GM23338 (cell line): ENCODE data around the gene ZNF324. TPM values are rescaled to one million over a fixed set of nuclear protein-coding genes. Genes with fewer than 3 reads are reported as not detected.

Source experiments
- ATAC-seq: fragments of 200-7000 bp; cut with Tn5 transposase; 3 replicates; pipeline ENCODE4 v1.9.1; 2020
- DNase-seq: peaks from one replicate; pipeline ENCODE4 v3.0.0-alpha.2; 2015; ENCODE audit warnings: low spot score
- H2AFZ ChIP-seq: fragments of 200-600 bp; sonication (generic); 2 replicates; pipeline ENCODE4 v1.8.0; 2016; ENCODE audit warnings: antibody characterized with exemption, mild to moderate bottlenecking, moderate library complexity
- H3F3A ChIP-seq: fragments of 200-600 bp; sonication (generic); replicated peaks from 2 replicates; pipeline ENCODE4 v1.8.0; 2017; ENCODE audit warnings: antibody characterized with exemption, mixed run types, low read depth
- H3K27ac ChIP-seq: fragments of 200-600 bp; sonication (generic); 2 replicates; pipeline ENCODE4 v1.6.1; 2016; ENCODE audit warnings: low read depth
- H3K27me3 ChIP-seq: fragments of 200-600 bp; sonication (generic); 2 replicates; pipeline ENCODE4 v1.8.0; 2016; ENCODE audit warnings: mild to moderate bottlenecking, mixed run types, moderate library complexity; ENCODE audit not compliant: insufficient read depth
- H3K36me3 ChIP-seq: fragments of 200-600 bp; sonication (generic); 2 replicates; pipeline ENCODE4 v1.8.0; 2016; ENCODE audit warnings: mild to moderate bottlenecking; ENCODE audit not compliant: insufficient read depth
- H3K4me1 ChIP-seq: fragments of 200-600 bp; sonication (generic); 2 replicates; pipeline ENCODE4 v1.8.0; 2016; ENCODE audit warnings: mild to moderate bottlenecking, moderate library complexity; ENCODE audit not compliant: insufficient read depth
- H3K4me2 ChIP-seq: fragments of 200-600 bp; sonication (generic); 2 replicates; pipeline ENCODE4 v1.7.1; 2017; ENCODE audit warnings: mixed run types
- H3K4me3 ChIP-seq: fragments of 200-600 bp; sonication (generic); 2 replicates; pipeline ENCODE4 v1.6.1; 2016; ENCODE audit warnings: mixed run types
- H3K79me2 ChIP-seq: fragments of 200-600 bp; sonication (generic); replicated peaks from 2 replicates; pipeline ENCODE4 v1.8.0; 2017; ENCODE audit warnings: mild to moderate bottlenecking; ENCODE audit not compliant: insufficient read depth
- H3K9me2 ChIP-seq: fragments of 200-600 bp; sonication (generic); 2 replicates; pipeline ENCODE4 v1.8.0; 2017; ENCODE audit not compliant: insufficient read depth
- H4K20me1 ChIP-seq: fragments of 200-600 bp; sonication (generic); replicated peaks from 2 replicates; pipeline ENCODE4 v1.8.0; 2017; ENCODE audit warnings: mild to moderate bottlenecking; ENCODE audit not compliant: insufficient read depth
- H3K27ac Mint-ChIP-seq: 2 replicates; pipeline ENCODE4 v1.8.0; 2020; ENCODE audit warnings: inconsistent platforms, mild to moderate bottlenecking, moderate library complexity, mixed read lengths
- H3K27me3 Mint-ChIP-seq: 3 replicates; pipeline ENCODE4 v1.8.0; 2022; ENCODE audit warnings: low read depth, mild to moderate bottlenecking, moderate library complexity, mixed read lengths, inconsistent platforms; ENCODE audit not compliant: insufficient read depth, poor library complexity
- H3K36me3 Mint-ChIP-seq: 3 replicates; pipeline ENCODE4 v1.8.0; 2021; ENCODE audit warnings: low read depth, mild to moderate bottlenecking, inconsistent platforms, moderate library complexity, mixed read lengths
- H3K4me1 Mint-ChIP-seq: 3 replicates; pipeline ENCODE4 v1.8.0; 2020; ENCODE audit warnings: mild to moderate bottlenecking, inconsistent platforms, mixed read lengths
- H3K4me3 Mint-ChIP-seq: 3 replicates; pipeline ENCODE4 v1.8.0; 2021; ENCODE audit warnings: moderate library complexity, mild to moderate bottlenecking, inconsistent platforms, mixed read lengths
- H3K9me3 Mint-ChIP-seq: 3 replicates; pipeline ENCODE4 v1.8.0; 2020; ENCODE audit warnings: moderate library complexity, mild to moderate bottlenecking, inconsistent platforms, mixed read lengths
- CREB1 ChIP-seq: fragments of 250-450 bp; sonication (Bioruptor Pico); IDR thresholded peaks from 2 replicates; pipeline ENCODE4 v1.5.0; 2020; ENCODE audit warnings: low read depth, mild to moderate bottlenecking, moderate library complexity
- JUNB ChIP-seq: IDR thresholded peaks from one replicate; pipeline ENCODE4 v1.6.1; 2016; ENCODE audit warnings: antibody characterized with exemption; ENCODE audit not compliant: unreplicated experiment
- NANOG ChIP-seq: IDR thresholded peaks from 2 replicates; pipeline ENCODE4 v1.6.1; 2016; ENCODE audit warnings: antibody characterized with exemption, borderline replicate concordance
- REST ChIP-seq: IDR thresholded peaks from one replicate; pipeline ENCODE4 v1.6.1; 2018; ENCODE audit warnings: antibody characterized with exemption; ENCODE audit not compliant: unreplicated experiment
- ZNF331 ChIP-seq: fragments of 250-450 bp; sonication (Bioruptor Pico); IDR thresholded peaks from 2 replicates; pipeline ENCODE4 v1.5.0; 2020; ENCODE audit warnings: low read depth, mild to moderate bottlenecking, moderate library complexity
- polyA plus RNA-seq: library from polyadenylated mRNA; unstranded; fragments of >200 nt; fragmentation: Nextera tagmentation; extraction: Ambion mirVana; gene quantifications from 2 replicates; pipeline ENCODE4 v1.2.1, GENCODE V29; 2016
- total RNA-seq: library from RNA; depleted of rRNA; stranded (reverse); fragments of >200 nt; shearing (Covaris generic); gene quantifications from 2 replicates; pipeline ENCODE4 v1.2.3, GENCODE V29; 2014
- TF ChIP-seq, protein P1 (sequence below): IDR thresholded peaks from 2 replicates; pipeline ENCODE4 v1.6.1; 2016; ENCODE audit warnings: antibody characterized with exemption
- TF ChIP-seq, protein P2 (sequence below): fragments of 250-450 bp; sonication (Bioruptor Pico); IDR thresholded peaks from 2 replicates; pipeline ENCODE4 v1.5.0; 2020; ENCODE audit warnings: mild to moderate bottlenecking, moderate library complexity

The ZNF324 gene
- total and polyA plus RNA-seq, 2 experiments from 2014 or later = 3.9 to 15.0 TPM

GRCh38 chr19:58429745-58430144, 37.1 kb upstream of the ZNF324 start:
- DNase-seq (no peak), ATAC-seq (no peak)
- Histone ChIP-seq H2AFZ (no peak overlapping the region), H4K20me1 (no peaks in the 10 kb centered on the region), H3F3A (peaks cover 16% of the 10 kb centered on the region), H3K36me3 (peaks cover 40% of the 10 kb centered on the region), H3K9me2 (no peaks in the 10 kb centered on the region), H3K4me2 (no peak overlapping the region), H3K4me1 (no peaks in the 10 kb centered on the region), H3K4me3 (no peak overlapping the region), H3K79me2 (no peaks in the 10 kb centered on the region), H3K27ac (no peak overlapping the region), H3K27me3 (no peaks in the 10 kb centered on the region)
- H3K9me3 Mint-ChIP-seq = peaks cover 92% of the 10 kb centered on the region
- H3K4me1 Mint-ChIP-seq = no peaks in the 10 kb centered on the region
- H3K36me3 Mint-ChIP-seq = peaks cover 56% of the 10 kb centered on the region
- TF ChIP-seq ZNF331 = no peak
- no peak for TF ChIP-seq JUNB
- TF ChIP-seq, protein P1, sequence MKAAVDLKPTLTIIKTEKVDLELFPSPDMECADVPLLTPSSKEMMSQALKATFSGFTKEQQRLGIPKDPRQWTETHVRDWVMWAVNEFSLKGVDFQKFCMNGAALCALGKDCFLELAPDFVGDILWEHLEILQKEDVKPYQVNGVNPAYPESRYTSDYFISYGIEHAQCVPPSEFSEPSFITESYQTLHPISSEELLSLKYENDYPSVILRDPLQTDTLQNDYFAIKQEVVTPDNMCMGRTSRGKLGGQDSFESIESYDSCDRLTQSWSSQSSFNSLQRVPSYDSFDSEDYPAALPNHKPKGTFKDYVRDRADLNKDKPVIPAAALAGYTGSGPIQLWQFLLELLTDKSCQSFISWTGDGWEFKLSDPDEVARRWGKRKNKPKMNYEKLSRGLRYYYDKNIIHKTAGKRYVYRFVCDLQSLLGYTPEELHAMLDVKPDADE = no peak
- TF ChIP-seq CREB1 (CRISPR knock-in tag) = no peak
- TF ChIP-seq, protein P2, sequence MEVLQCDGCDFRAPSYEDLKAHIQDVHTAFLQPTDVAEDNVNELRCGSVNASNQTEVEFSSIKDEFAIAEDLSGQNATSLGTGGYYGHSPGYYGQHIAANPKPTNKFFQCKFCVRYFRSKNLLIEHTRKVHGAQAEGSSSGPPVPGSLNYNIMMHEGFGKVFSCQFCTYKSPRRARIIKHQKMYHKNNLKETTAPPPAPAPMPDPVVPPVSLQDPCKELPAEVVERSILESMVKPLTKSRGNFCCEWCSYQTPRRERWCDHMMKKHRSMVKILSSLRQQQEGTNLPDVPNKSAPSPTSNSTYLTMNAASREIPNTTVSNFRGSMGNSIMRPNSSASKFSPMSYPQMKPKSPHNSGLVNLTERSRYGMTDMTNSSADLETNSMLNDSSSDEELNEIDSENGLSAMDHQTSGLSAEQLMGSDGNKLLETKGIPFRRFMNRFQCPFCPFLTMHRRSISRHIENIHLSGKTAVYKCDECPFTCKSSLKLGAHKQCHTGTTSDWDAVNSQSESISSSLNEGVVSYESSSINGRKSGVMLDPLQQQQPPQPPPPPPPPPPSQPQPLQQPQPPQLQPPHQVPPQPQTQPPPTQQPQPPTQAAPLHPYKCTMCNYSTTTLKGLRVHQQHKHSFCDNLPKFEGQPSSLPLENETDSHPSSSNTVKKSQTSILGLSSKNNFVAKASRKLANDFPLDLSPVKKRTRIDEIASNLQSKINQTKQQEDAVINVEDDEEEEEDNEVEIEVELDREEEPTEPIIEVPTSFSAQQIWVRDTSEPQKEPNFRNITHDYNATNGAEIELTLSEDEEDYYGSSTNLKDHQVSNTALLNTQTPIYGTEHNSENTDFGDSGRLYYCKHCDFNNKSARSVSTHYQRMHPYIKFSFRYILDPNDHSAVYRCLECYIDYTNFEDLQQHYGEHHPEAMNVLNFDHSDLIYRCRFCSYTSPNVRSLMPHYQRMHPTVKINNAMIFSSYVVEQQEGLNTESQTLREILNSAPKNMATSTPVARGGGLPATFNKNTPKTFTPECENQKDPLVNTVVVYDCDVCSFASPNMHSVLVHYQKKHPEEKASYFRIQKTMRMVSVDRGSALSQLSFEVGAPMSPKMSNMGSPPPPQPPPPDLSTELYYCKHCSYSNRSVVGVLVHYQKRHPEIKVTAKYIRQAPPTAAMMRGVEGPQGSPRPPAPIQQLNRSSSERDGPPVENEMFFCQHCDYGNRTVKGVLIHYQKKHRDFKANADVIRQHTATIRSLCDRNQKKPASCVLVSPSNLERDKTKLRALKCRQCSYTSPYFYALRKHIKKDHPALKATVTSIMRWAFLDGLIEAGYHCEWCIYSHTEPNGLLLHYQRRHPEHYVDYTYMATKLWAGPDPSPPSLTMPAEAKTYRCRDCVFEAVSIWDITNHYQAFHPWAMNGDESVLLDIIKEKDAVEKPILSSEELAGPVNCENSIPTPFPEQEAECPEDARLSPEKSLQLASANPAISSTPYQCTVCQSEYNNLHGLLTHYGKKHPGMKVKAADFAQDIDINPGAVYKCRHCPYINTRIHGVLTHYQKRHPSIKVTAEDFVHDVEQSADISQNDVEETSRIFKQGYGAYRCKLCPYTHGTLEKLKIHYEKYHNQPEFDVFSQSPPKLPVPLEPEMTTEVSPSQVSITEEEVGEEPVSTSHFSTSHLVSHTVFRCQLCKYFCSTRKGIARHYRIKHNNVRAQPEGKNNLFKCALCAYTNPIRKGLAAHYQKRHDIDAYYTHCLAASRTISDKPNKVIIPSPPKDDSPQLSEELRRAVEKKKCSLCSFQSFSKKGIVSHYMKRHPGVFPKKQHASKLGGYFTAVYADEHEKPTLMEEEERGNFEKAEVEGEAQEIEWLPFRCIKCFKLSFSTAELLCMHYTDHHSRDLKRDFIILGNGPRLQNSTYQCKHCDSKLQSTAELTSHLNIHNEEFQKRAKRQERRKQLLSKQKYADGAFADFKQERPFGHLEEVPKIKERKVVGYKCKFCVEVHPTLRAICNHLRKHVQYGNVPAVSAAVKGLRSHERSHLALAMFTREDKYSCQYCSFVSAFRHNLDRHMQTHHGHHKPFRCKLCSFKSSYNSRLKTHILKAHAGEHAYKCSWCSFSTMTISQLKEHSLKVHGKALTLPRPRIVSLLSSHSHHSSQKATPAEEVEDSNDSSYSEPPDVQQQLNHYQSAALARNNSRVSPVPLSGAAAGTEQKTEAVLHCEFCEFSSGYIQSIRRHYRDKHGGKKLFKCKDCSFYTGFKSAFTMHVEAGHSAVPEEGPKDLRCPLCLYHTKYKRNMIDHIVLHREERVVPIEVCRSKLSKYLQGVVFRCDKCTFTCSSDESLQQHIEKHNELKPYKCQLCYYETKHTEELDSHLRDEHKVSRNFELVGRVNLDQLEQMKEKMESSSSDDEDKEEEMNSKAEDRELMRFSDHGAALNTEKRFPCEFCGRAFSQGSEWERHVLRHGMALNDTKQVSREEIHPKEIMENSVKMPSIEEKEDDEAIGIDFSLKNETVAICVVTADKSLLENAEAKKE = no peak
- no peak for TF ChIP-seq NANOG
- TF ChIP-seq REST = no peak
- H3K27me3 Mint-ChIP-seq = no peaks in the 10 kb centered on the region
- no peak overlapping the region for H3K27ac Mint-ChIP-seq
- H3K4me3 Mint-ChIP-seq = no peak overlapping the region
